Psoas muscle (tissue), 8 donors: ENCODE measurements around the gene INSRR. TPM values are rescaled to one million over a fixed set of nuclear protein-coding genes. Genes with fewer than 3 reads are reported as not detected.

Source experiments
- ATAC-seq, 4 donors: fragments of 200-7000 bp; cut with Tn5 transposase; one replicate each; pipeline ENCODE4 v1.9.1; 2020; ENCODE audit warnings: moderate library complexity in 3 of 4, mild to moderate bottlenecking in 2 of 4
- DNase-seq, 2 donors: peaks; one replicate each; pipeline ENCODE4 v3.0.0-alpha.2; 2020
- H3K27ac ChIP-seq: fragments of 200-600 bp; one replicate; pipeline ENCODE4 v1.8.0; 2022
- H3K27me3 ChIP-seq, 3 donors: fragments of 200-600 bp in 1 of 3; one replicate each; pipeline versions ENCODE4 v1.6.1 to v1.8.0; 2013 to 2022; ENCODE audit warnings: low read length in 2 of 3, mild to moderate bottlenecking in 2 of 3, moderate library complexity in 1 of 3; ENCODE audit not compliant: insufficient read depth in 3 of 3
- H3K36me3 ChIP-seq, 2 donors: fragments of 200-600 bp in 1 of 2; one replicate each; pipeline versions ENCODE4 v1.6.1 to v1.8.0; 2013 to 2022; ENCODE audit warnings: low read depth in 1 of 2, mild to moderate bottlenecking in 1 of 2, moderate library complexity in 1 of 2; ENCODE audit not compliant: insufficient read depth in 1 of 2
- H3K4me1 ChIP-seq: fragments of 200-600 bp; one replicate; pipeline ENCODE4 v1.8.0; 2022
- H3K4me3 ChIP-seq: fragments of 200-600 bp; one replicate; pipeline ENCODE4 v1.8.0; 2022; ENCODE audit warnings: mild to moderate bottlenecking
- H3K9me3 ChIP-seq: fragments of 200-600 bp; one replicate; pipeline ENCODE4 v1.8.0; 2022
- WGBS, 3 donors: extraction: QIAGEN DNeasy Blood & Tissue Kit; methylation state at CpG; one replicate each; pipeline versions ENCODE4 v1.1.6 to v1.1.7; 2013; 5-methylcytosine and 5-hydroxymethylcytosine counted together
- intact Hi-C, 2 donors: fragments of 100-400 bp; cut with DNase I; formaldehyde crosslinking; loops; one replicate each; pipeline versions ENCODE4 v1.11.0 to v1.14.2; 2022
- polyA plus RNA-seq, 3 donors: library from polyadenylated mRNA; stranded (reverse); fragments of 200-250 nt; gene quantifications; one replicate each; pipeline ENCODE4 v1.2.3, GENCODE V29; 2013
- total RNA-seq, 4 donors: library from RNA; stranded (reverse); fragmentation: NEBNext Ultra II Directional in 2 of 4; extraction: Animal tissue kit (Norgen Biotek cat#: 25700) in 2 of 4; gene quantifications; one replicate each; pipeline versions ENCODE4 v1.2.1 to v1.2.4, GENCODE V29; 2021 to 2023
- TF ChIP-seq, protein P1 (sequence below): fragments of 200-600 bp; IDR thresholded peaks from one replicate; pipeline ENCODE4 v1.8.0; 2022; ENCODE audit warnings: antibody characterized with exemption
- donor health status: healthy with polysubstance abuse.
- donor health status: DM: no; HTN: no; CAD: no; lungs with moderate emphysema.
- donor health status: Bipolar disorder and iron deficiency.
- donor health status: healthy.
- donor health status: DM: yes; HTN: yes; CAD: no.
- donor health status: DM: no; HTN: no; CAD: no.
- donor health status: DM: no; HTN: no; CAD: no.
- donor health status: DM: yes; HTN: yes; CAD: no.

The INSRR gene
- total and polyA plus RNA-seq, 7 donors = under 0.01 to 0.07 TPM; not detected in 5

GRCh38 chr1:156797212-156797871 lies 61.6 kb downstream of the INSRR start:
- H3K36me3 ChIP-seq = peaks cover 16 to 89% of the 10 kb centered on the region in 2 donors
- ATAC-seq = peak in 3 of 4 donors; percentile 39 to 63 (median 48)
- H3K27ac ChIP-seq = no peak overlapping the region
- no peaks in the 10 kb centered on the region for H3K27me3 ChIP-seq
- intact Hi-C loops = loop anchor here in 1 of 2 donors (2.0 kb wide), 1 partner anchor 93 kb away; no protein-coding TSS in a partner anchor
- 51 to 69% (median 67%) methylated on average over 4 of the region's 4 CpGs for WGBS, 3 donors
- TF ChIP-seq, protein P1, sequence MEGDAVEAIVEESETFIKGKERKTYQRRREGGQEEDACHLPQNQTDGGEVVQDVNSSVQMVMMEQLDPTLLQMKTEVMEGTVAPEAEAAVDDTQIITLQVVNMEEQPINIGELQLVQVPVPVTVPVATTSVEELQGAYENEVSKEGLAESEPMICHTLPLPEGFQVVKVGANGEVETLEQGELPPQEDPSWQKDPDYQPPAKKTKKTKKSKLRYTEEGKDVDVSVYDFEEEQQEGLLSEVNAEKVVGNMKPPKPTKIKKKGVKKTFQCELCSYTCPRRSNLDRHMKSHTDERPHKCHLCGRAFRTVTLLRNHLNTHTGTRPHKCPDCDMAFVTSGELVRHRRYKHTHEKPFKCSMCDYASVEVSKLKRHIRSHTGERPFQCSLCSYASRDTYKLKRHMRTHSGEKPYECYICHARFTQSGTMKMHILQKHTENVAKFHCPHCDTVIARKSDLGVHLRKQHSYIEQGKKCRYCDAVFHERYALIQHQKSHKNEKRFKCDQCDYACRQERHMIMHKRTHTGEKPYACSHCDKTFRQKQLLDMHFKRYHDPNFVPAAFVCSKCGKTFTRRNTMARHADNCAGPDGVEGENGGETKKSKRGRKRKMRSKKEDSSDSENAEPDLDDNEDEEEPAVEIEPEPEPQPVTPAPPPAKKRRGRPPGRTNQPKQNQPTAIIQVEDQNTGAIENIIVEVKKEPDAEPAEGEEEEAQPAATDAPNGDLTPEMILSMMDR = peak; percentile 73
- no peak for DNase-seq
- H3K9me3 ChIP-seq = no peaks in the 10 kb centered on the region
- peaks cover 23% of the 10 kb centered on the region for H3K4me1 ChIP-seq
- no peak overlapping the region for H3K4me3 ChIP-seq

- DNase-seq (no peak), ATAC-seq (no peak)
- 83 to 87% (median 86%) methylated on average over 8 of the region's 8 CpGs for WGBS, 3 donors
- peaks cover 14% of the 10 kb centered on the region for H3K4me1 ChIP-seq
- no peaks in the 10 kb centered on the region for H3K9me3 ChIP-seq
- intact Hi-C loops = loop anchor here in 1 of 2 donors (2.0 kb wide), 1 partner anchor 94 kb away; no protein-coding TSS in a partner anchor
- H3K27ac ChIP-seq = no peak overlapping the region
- no peak overlapping the region for H3K4me3 ChIP-seq
- peaks cover 21 to 97% of the 10 kb centered on the region in 2 donors for H3K36me3 ChIP-seq
- H3K27me3 ChIP-seq = no peaks in the 10 kb centered on the region
- TF ChIP-seq, protein P1 = no peak
Measured at GRCh38 chr1:156796340-156797097, 62.4 kb downstream of the INSRR start.

GRCh38 chr1:156795787-156796186 lies 63.1 kb downstream of the INSRR start:
- no peak for ATAC-seq
- no peak for DNase-seq
- Histone ChIP-seq H3K27me3 (no peaks in the 10 kb centered on the region), H3K27ac (no peak overlapping the region), H3K4me3 (no peak overlapping the region), H3K9me3 (no peaks in the 10 kb centered on the region), H3K4me1 (peaks cover 7% of the 10 kb centered on the region), H3K36me3 (peaks cover 22 to 100% of the 10 kb centered on the region in 2 donors)
- 52 to 63% (median 58%) methylated on average over 7 of the region's 7 CpGs for WGBS, 3 donors
- intact Hi-C loops = loop anchor here in 1 of 2 donors (2.0 kb wide), 1 partner anchor 95 kb away; no protein-coding TSS in a partner anchor
- TF ChIP-seq, protein P1 = no peak

DNA sequence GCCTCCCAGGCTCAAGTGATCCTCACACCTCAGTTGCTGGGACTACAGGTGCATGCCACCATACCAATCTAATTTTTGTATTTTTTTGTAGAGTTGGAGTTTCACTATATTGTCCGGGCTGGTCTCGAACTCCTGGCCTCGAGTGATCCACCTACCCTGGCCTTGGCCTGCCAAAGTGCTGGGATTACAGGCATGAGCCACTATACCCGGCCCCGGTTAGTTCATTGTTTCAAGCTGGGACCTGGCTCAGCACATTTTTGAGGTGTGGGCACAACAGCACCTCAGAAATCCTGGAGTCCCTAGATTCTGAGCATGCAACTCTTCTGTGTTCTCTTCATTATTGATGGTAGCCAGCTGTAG lies 63.6 kb downstream of the INSRR start:
- no peaks in the 10 kb centered on the region for H3K9me3 ChIP-seq
- WGBS, 3 donors = 93 to 95% (median 93%) methylated on average over 5 of the region's 5 CpGs
- TF ChIP-seq, protein P1 = no peak
- DNase-seq = no peak
- H3K4me1 ChIP-seq = peaks cover 3% of the 10 kb centered on the region
- intact Hi-C loops = no loop called here
- no peak for ATAC-seq
- no peaks in the 10 kb centered on the region for H3K27me3 ChIP-seq
- no peak overlapping the region for H3K4me3 ChIP-seq
- H3K36me3 ChIP-seq = peaks cover 22 to 100% of the 10 kb centered on the region in 2 donors
- no peak overlapping the region for H3K27ac ChIP-seq
